ENCODE measurements around the gene NALCN. TPM values are rescaled to one million over a fixed set of nuclear protein-coding genes. Genes with fewer than 3 reads are reported as not detected.

The NALCN gene
- total RNA-seq, 2 donors from 2014 or later, result 3.2 TPM; not detected in 1

DNA sequence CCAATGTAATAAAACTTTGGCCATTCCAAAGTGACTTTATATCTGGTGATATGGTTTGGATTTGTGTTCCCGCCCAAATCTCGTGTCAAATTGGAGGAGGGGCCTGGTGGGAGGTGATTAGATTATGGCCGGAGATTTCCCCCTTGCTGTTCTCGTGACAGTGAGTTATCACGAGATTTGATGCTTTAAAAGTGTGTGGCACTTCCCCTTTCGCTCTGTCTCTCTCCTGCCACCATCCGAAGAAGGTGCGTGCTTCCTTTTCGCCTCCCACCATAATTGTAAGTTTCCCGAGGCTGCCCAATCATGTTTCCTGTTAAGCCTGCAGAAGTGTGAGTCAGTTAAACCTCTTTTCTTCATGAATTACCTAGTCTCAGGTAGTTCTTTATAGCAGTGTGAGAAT is 9.3 kb upstream of the NALCN start:
- H3K4me3 ChIP-seq, result no peak overlapping the region
- intact Hi-C loops (cut with DNase I), result no loop called here

DNA sequence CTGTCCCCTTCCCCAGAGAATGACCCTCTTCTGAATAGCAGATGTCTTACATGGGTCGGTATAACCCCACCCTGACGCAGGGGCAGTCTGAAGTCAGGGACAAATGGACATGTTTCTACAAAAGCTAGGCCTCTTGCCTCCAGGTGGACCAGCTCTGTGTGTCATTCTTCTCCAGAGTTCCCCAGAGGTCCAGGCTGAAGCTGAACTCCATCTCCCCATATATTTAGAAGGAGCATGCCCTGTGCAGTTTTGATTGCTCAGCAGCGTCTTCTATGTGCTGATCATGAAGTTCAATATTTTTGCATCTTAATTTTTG is 8.8 kb upstream of the NALCN start:
- Histone ChIP-seq H3K27ac (no peak overlapping the region), H3K4me1 (replicated peaks) (no peaks in the 10 kb centered on the region), H3K36me3 (no peaks in the 10 kb centered on the region), H3K9me3 (no peaks in the 10 kb centered on the region), H3K4me3 (no peak overlapping the region), H3K27me3 (replicated peaks; ENCODE audit: insufficient read depth) (no peaks in the 10 kb centered on the region)
- DNase-seq (ENCODE audit: low spot score), result no peak
- TF ChIP-seq POLR2A (IDR thresholded peaks at IDR 0.05) (no peak), POLR2AphosphoS5 (IDR thresholded peaks at IDR 0.05) (no peak)
- TF ChIP-seq, protein P1, sequence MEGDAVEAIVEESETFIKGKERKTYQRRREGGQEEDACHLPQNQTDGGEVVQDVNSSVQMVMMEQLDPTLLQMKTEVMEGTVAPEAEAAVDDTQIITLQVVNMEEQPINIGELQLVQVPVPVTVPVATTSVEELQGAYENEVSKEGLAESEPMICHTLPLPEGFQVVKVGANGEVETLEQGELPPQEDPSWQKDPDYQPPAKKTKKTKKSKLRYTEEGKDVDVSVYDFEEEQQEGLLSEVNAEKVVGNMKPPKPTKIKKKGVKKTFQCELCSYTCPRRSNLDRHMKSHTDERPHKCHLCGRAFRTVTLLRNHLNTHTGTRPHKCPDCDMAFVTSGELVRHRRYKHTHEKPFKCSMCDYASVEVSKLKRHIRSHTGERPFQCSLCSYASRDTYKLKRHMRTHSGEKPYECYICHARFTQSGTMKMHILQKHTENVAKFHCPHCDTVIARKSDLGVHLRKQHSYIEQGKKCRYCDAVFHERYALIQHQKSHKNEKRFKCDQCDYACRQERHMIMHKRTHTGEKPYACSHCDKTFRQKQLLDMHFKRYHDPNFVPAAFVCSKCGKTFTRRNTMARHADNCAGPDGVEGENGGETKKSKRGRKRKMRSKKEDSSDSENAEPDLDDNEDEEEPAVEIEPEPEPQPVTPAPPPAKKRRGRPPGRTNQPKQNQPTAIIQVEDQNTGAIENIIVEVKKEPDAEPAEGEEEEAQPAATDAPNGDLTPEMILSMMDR (IDR thresholded peaks at IDR 0.05), result no peak
- 91% methylated on average over 3 of the region's 3 CpGs for WGBS
- intact Hi-C loops (cut with DNase I), result no loop called here

More for the DNA sequence above, 9.3 kb upstream of the NALCN start:
- no peaks in the 10 kb centered on the region for H3K9me3 ChIP-seq
- H3K36me3 ChIP-seq, result no peaks in the 10 kb centered on the region
- H3K27ac ChIP-seq, result no peak overlapping the region
- no peaks in the 10 kb centered on the region for H3K27me3 ChIP-seq (replicated peaks; ENCODE audit: insufficient read depth)
- TF ChIP-seq, protein P1 (IDR thresholded peaks at IDR 0.05), result no peak
- TF ChIP-seq POLR2AphosphoS5 (IDR thresholded peaks at IDR 0.05), result no peak
- TF ChIP-seq POLR2A (IDR thresholded peaks at IDR 0.05), result no peak
- no peaks in the 10 kb centered on the region for H3K4me1 ChIP-seq (replicated peaks)
- no peak for DNase-seq (ENCODE audit: low spot score)
- WGBS, result 69% methylated on average over 10 of the region's 10 CpGs

DNA sequence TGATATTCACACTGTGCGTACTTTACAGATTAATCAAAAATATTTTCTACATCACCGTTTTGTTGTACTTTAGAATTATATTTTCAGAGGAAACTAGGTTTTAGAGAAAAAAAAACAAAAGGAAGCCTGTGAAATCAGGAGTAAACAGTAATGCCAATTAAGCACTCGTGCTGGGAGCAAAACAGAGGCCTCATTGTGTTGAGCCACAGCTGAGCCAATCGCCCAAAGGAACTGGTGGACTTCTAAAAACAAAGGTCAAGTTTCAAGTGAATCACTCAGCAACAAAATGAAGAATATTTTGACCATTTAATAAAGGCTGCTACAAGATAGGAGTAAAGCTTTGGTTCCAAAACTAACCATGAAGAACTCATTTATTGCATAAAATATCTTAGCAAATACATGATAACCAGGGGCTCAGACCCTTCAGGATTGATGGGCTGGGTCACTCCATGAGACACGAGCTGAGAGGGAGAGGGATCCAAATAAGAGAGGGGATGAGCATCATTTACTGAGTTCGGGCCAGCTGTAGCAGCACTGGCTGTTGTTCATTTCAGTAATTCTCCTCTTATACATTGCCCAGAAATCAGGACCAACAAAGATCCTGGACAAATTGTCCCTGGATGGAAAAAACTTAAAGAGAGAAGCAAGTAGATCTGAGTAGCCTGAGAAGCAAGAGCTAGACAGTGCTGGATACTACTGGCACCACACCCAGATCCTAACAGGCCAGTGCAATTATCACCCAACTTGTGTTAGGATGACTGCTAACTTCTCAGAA is 8.3 kb upstream of the NALCN start:
- WGBS, result 41% methylated on average over 6 of the region's 6 CpGs
- no peaks in the 10 kb centered on the region for H3K27me3 ChIP-seq (replicated peaks; ENCODE audit: insufficient read depth)
- H3K36me3 ChIP-seq, result no peaks in the 10 kb centered on the region
- H3K27ac ChIP-seq, result no peak overlapping the region
- no peak overlapping the region for H3K4me3 ChIP-seq
- no peaks in the 10 kb centered on the region for H3K9me3 ChIP-seq
- TF ChIP-seq POLR2AphosphoS5 (IDR thresholded peaks at IDR 0.05) (no peak), POLR2A (IDR thresholded peaks at IDR 0.05) (no peak)
- TF ChIP-seq, protein P1 (IDR thresholded peaks at IDR 0.05), result no peak
- H3K4me1 ChIP-seq (replicated peaks), result no peaks in the 10 kb centered on the region
- no peak for DNase-seq (ENCODE audit: low spot score)
- intact Hi-C loops (cut with DNase I), result no loop called here

DNA sequence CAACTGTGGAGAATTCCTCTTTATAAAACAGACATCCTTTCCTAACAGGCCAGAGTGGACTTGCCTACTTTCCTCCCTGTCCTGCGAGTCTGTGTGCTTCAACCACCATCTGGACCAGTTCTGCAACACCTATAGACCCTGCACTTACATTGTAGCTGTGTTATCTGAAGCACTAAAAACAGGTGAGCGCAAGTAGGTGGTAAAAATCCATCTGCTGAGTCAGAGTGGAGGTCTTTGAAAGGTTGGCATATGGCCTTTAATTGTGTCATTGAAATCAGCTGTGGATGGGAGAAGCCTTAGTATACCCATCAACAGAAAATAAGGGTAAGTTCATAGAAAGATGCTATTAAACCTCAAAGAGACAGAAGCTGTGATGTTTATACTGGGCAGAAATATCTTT is 7.6 kb upstream of the NALCN start:
- intact Hi-C loops (cut with DNase I), result no loop called here
- 65% methylated on average over 2 of the region's 2 CpGs for WGBS
- H3K9me3 ChIP-seq, result no peaks in the 10 kb centered on the region
- no peak overlapping the region for H3K4me3 ChIP-seq
- TF ChIP-seq, protein P1 (IDR thresholded peaks at IDR 0.05), result no peak
- TF ChIP-seq POLR2AphosphoS5 (IDR thresholded peaks at IDR 0.05), result no peak
- H3K27ac ChIP-seq, result no peak overlapping the region
- no peaks in the 10 kb centered on the region for H3K4me1 ChIP-seq (replicated peaks)
- H3K27me3 ChIP-seq (replicated peaks; ENCODE audit: insufficient read depth), result no peaks in the 10 kb centered on the region
- no peaks in the 10 kb centered on the region for H3K36me3 ChIP-seq
- no peak for DNase-seq (ENCODE audit: low spot score)

DNA sequence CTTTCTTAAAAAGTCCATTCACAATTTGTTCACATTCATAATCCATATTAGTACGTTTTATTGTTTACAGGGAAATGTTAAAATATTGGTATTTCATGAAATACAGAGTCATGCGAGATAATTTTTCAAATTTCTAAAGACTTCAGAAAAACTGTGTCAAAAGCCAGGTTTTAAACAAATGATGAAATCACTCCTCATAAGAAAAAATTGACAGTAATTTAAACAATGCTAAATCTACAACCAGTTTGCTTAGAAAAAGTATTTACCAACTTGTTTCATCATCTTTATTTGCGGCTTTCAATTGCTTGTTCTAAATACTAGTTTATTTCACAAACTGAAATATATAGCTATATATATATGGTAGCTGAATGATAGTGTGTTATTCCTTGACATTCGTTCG is 1.2 kb upstream of the NALCN start:
- Histone ChIP-seq H3K36me3 (no peaks in the 10 kb centered on the region), H3K9me3 (no peaks in the 10 kb centered on the region), H3K4me1 (replicated peaks) (no peaks in the 10 kb centered on the region), H3K4me3 (no peak overlapping the region), H3K27me3 (replicated peaks; ENCODE audit: insufficient read depth) (peaks cover 7% of the 10 kb centered on the region), H3K27ac (no peak overlapping the region)
- WGBS, result 87% methylated on average over 5 of the region's 5 CpGs
- intact Hi-C loops (cut with DNase I), result no loop called here
- TF ChIP-seq, protein P1 (IDR thresholded peaks at IDR 0.05), result no peak
- TF ChIP-seq POLR2AphosphoS5 (IDR thresholded peaks at IDR 0.05) (no peak), POLR2A (IDR thresholded peaks at IDR 0.05) (no peak)
- no peak for DNase-seq (ENCODE audit: low spot score)

Measured in prostate gland (tissue), 2 donors.